MM.1S (cell line): ENCODE measurements around the gene GPSM3.
"Not testable (repeated sequence)": the region's sequence is repeated elsewhere in the genome, so short reads cannot be mapped to it uniquely, and the experiment has no call there.

Experiments
- DNase-seq: peaks from one replicate; pipeline ENCODE4 v3.0.0-alpha.2; 2015
- H2AFZ ChIP-seq: fragments of 300-600 bp; sonication (generic); 2 replicates; pipeline ENCODE4 v1.6.0; 2016; ENCODE audit warnings: antibody characterized with exemption, low read length
- H3F3A ChIP-seq: fragments of 300-600 bp; sonication (generic); 2 replicates; pipeline ENCODE4 v1.6.1; 2016; ENCODE audit warnings: mild to moderate bottlenecking, antibody characterized with exemption, low read length, moderate library complexity, mixed read lengths; ENCODE audit not compliant: insufficient read depth
- H3K27ac ChIP-seq: fragments of 300-600 bp; sonication (generic); 2 replicates; pipeline ENCODE4 v1.5.1; 2016; ENCODE audit warnings: mild to moderate bottlenecking, low read length
- H3K27me3 ChIP-seq: fragments of 300-600 bp; sonication (generic); replicated peaks from 2 replicates; pipeline ENCODE4 v1.6.0; 2016; ENCODE audit warnings: low read length; ENCODE audit not compliant: insufficient read depth
- H3K36me3 ChIP-seq: fragments of 300-600 bp; sonication (generic); replicated peaks from 2 replicates; pipeline ENCODE4 v1.6.1; 2016; ENCODE audit warnings: mild to moderate bottlenecking, low read length, mixed read lengths; ENCODE audit not compliant: insufficient read depth
- H3K4me1 ChIP-seq: fragments of 300-600 bp; sonication (generic); 2 replicates; pipeline ENCODE4 v1.6.1; 2016; ENCODE audit warnings: low read length, mixed read lengths
- H3K4me2 ChIP-seq: fragments of 300-600 bp; sonication (generic); 2 replicates; pipeline ENCODE4 v1.6.0; 2016; ENCODE audit warnings: low read depth, low read length
- H3K4me3 ChIP-seq: fragments of 300-600 bp; sonication (generic); 2 replicates; pipeline ENCODE4 v1.5.1; 2016; ENCODE audit warnings: low read length, mixed read lengths
- H3K79me2 ChIP-seq: fragments of 300-600 bp; sonication (generic); 2 replicates; pipeline ENCODE4 v1.6.1; 2016; ENCODE audit warnings: mixed run types, low read length, mixed read lengths
- H3K9ac ChIP-seq: fragments of 300-600 bp; sonication (generic); 2 replicates; pipeline ENCODE4 v1.6.1; 2016; ENCODE audit warnings: low read length, mixed read lengths
- H3K9me2 ChIP-seq: fragments of 300-600 bp; sonication (generic); replicated peaks from 2 replicates; pipeline ENCODE4 v1.6.1; 2016; ENCODE audit warnings: mild to moderate bottlenecking, low read length, mixed read lengths; ENCODE audit not compliant: insufficient read depth
- H3K9me3 ChIP-seq: fragments of 300-600 bp; sonication (generic); replicated peaks from 2 replicates; pipeline ENCODE4 v1.6.1; 2016; ENCODE audit warnings: mild to moderate bottlenecking, low read length, mixed read lengths; ENCODE audit not compliant: insufficient read depth
- H4K20me1 ChIP-seq: fragments of 300-600 bp; sonication (generic); 2 replicates; pipeline ENCODE4 v1.6.1; 2016; ENCODE audit warnings: mild to moderate bottlenecking, low read length, moderate library complexity, mixed read lengths; ENCODE audit not compliant: insufficient read depth
- CTCF ChIP-seq: fragments of 300-600 bp; sonication (generic); IDR thresholded peaks from 2 replicates; pipeline ENCODE4 v1.5.1; 2016; ENCODE audit warnings: antibody characterized with exemption, low read length, mixed read lengths
- EZH2 ChIP-seq: fragments of 300-600 bp; sonication (generic); optimal IDR thresholded peaks from 2 replicates; pipeline ENCODE3; 2017; ENCODE audit warnings: low read depth, mild to moderate bottlenecking, antibody characterized with exemption, low read length, mixed read lengths
- EZH2phosphoT487 ChIP-seq: fragments of 300-600 bp; sonication (generic); IDR thresholded peaks from 2 replicates; pipeline ENCODE4 v1.6.1; 2018; ENCODE audit warnings: antibody characterized with exemption, low read length

The GPSM3 gene

GRCh38 chr6:32194825-32195651 lies 2.6 kb upstream of the GPSM3 start:
- Histone ChIP-seq H3K27ac (peak overlapping the region; percentile 63), H4K20me1 (no peaks in the 10 kb centered on the region), H3K9me2 (no peaks in the 10 kb centered on the region), H3K4me2 (peak overlapping the region; percentile 89), H3K9me3 (no peaks in the 10 kb centered on the region), H3F3A (peaks cover 21% of the 10 kb centered on the region; the same call in 1 of the 2 replicates), H3K9ac (peak overlapping the region; percentile 65), H3K4me3 (peak overlapping the region; percentile 63), H3K27me3 (peaks cover 4% of the 10 kb centered on the region; the same call in 1 of the 2 replicates), H3K79me2 (peaks cover 19% of the 10 kb centered on the region), H3K36me3 (no peaks in the 10 kb centered on the region), H3K4me1 (peaks cover 31% of the 10 kb centered on the region), H2AFZ (0 out of 2 replicates have a peak overlapping the region, but pooled peaks have one; percentile 22)
- DNase-seq = peak; percentile 47
- TF ChIP-seq EZH2phosphoT487 (no peak), CTCF (peak; percentile 67)

- Histone ChIP-seq H3K27ac (no peak overlapping the region), H3K9me3 (no peaks in the 10 kb centered on the region), H3K4me1 (peaks cover 31% of the 10 kb centered on the region), H3K4me3 (no peak overlapping the region), H3K27me3 (no peaks in the 10 kb centered on the region), H3K36me3 (no peaks in the 10 kb centered on the region), H3F3A (peaks cover 21% of the 10 kb centered on the region; the same call in 1 of the 2 replicates), H4K20me1 (no peaks in the 10 kb centered on the region), H3K9me2 (no peaks in the 10 kb centered on the region), H3K4me2 (peak overlapping the region; percentile 89), H3K79me2 (peaks cover 23% of the 10 kb centered on the region), H3K9ac (no peak overlapping the region), H2AFZ (no peak overlapping the region)
- TF ChIP-seq CTCF (no peak), EZH2 (no peak), EZH2phosphoT487 (no peak)
- no peak for DNase-seq
Observed at GRCh38 chr6:32194388-32194787, 1.9 kb upstream of the GPSM3 start.

- peak overlapping the region; percentile 75; the same call in 1 of the 2 replicates for H3K4me3 ChIP-seq
- not testable (repeated sequence) for H3K36me3 ChIP-seq, H3K9me2 ChIP-seq, H3K9me3 ChIP-seq, DNase-seq, H3K27ac ChIP-seq, H4K20me1 ChIP-seq, H3K27me3 ChIP-seq
- peak overlapping the region; percentile 97 for H3K4me2 ChIP-seq
- peak overlapping the region; percentile 46 for H2AFZ ChIP-seq
- H3K79me2 ChIP-seq = peaks cover 32% of the 10 kb centered on the region
- peaks cover 21% of the 10 kb centered on the region; the same call in 1 of the 2 replicates for H3F3A ChIP-seq
- peaks cover 31% of the 10 kb centered on the region for H3K4me1 ChIP-seq
- peak overlapping the region; percentile 69; the same call in 1 of the 2 replicates for H3K9ac ChIP-seq
Observed at GRCh38 chr6:32193096-32193495, 653 bp upstream of the GPSM3 start.
